HG03521 (cell line): Measurements from ENCODE around the gene SELENOF.

Source experiments
- ATAC-seq: cut with Tn5 transposase; IDR thresholded peaks from one replicate; pipeline ENCODE4 v1.9.1; 2021; ENCODE audit warnings: mild to moderate bottlenecking, moderate library complexity; ENCODE audit not compliant: unreplicated experiment

SELENOF gene

DNA sequence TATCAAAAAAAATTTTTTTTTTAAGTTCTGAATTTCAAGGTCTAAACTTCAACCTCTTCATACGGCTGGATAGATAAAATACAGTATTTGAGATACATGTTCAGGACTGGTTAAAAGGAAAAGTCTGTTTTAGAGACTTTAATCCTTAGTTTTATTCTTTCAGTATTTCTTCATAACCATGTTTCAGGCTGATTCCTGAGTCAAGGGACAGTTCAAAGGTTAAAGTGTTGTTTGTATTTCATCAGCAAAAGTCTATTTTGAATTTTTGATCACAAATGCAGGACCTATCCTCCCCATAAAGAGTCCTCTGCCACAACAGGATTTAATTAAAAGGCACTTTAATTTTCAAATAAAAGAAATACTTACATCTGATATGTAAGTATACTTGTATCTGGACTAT, 53.5 kb downstream of the SELENOF start:
- ATAC-seq = no peak

DNA sequence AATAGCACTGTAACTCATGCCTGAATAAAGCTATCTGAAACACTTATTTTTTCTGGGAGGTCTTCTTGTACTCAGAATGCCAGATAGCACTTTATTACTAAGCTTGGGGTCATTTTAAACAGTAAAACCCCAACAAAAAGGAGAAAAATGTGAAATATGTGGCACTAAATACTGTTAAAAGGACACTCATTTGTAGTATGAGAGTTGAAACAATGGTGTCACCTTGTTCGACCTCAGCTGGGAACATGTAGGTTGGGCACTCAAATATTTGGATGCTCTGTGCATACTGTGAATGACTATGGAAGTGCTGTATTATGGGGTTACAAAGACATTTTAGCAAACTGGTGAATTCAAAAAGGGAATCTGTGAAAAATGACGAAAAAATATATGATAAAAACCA, 53.9 kb downstream of the SELENOF start:
- no peak for ATAC-seq

DNA sequence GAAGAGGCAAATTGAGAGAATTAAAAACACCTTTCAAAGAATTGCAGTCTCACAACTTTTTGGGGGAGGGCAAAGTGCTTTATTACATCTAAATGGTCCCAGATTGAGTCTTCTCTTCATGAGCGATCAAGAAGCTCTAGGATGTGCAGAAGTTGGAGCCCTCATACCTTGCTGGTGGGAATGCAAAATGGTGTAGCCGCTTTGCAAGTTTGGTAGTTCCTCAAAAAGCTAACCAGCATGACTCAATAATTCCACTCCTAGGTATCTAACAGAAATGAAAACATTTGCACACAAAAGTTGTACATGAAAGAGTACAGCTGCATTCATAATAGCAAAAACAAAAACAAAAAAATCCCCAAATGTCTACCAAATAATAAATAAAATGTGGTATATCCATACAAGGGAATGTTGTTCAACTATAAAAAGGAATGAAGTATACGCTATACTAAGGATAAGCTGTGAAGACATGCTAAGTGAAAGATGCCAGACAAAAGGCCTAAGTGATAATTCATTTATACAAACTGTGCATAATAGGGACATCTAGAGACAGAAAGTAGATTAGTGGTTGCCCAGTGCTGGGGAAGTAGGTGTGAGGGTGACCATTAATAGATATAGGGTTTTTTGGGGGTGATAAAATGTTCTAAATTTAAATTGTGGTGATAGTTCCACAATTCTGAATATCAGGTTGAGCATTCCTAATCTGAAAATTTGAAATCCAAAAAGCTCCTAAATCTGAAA, 55.2 kb downstream of the SELENOF start:
- ATAC-seq = no peak

DNA sequence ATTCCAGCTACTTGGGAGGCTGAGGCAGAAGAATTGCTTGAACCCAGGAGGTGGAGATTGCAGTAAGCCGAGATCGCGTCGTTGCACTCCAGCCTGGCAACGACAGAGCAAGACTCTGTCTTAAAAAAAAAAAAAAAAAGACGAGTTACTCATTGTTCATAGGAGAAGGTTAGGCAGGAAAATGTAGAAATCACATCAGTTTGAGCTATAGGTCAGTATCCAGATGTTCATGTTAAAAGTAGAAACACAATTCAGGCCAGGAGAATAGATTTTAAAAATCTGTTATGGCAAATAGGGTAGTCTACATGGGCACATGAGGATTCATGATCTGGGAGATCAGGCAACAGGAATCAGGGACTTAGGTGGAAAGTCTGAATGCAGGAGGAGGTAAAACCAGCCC, 57.7 kb downstream of the SELENOF start:
- ATAC-seq = no peak

DNA sequence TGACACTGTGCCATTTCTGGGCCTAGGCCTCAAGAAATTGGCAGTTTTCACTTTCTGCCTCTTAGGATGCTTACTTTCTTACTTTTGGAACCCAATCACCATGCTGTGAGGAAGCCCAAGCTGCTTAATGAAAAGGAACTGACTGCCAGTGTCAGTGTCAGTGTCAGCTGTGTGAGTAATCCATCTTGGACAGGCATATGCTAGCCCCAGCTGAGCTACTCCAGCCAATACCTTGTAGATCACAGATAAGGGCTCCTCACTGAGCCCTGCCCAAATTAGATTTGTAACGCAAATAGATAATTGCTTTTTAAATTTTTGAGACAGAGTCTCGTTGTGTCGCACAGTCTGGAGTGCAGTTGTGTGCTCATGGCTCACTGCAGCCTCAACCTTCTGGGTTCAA, 59.6 kb downstream of the SELENOF start:
- no peak for ATAC-seq

DNA sequence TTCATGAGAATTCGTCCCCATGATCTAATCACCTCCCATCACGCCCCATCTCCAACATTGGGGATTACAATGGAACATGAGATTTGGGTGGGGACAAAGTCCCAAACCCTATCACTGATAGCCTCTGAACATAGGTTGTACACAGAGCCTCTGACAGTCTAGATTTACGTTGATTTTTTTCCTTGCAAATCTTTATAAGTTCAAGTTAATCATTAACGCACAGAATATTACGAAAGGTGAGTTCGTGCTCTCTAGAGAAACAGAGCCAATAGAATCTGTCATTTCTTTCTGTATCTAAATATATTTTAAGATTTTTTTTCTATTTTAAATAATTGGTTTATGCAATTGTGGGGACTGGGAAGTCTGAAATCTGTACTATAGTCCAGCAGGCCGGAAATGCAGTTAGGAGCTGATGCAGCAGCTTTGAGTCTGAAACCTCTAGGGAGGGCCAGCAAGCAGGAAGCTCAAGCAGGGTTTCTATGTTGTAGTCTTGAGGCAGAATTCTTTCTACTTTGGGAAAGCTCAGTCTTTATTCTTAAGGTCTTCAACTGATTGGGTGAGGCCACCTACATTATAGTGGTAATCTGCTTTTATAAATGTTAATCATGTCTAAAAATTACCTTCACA, 61.0 kb downstream of the SELENOF start:
- ATAC-seq = no peak

DNA sequence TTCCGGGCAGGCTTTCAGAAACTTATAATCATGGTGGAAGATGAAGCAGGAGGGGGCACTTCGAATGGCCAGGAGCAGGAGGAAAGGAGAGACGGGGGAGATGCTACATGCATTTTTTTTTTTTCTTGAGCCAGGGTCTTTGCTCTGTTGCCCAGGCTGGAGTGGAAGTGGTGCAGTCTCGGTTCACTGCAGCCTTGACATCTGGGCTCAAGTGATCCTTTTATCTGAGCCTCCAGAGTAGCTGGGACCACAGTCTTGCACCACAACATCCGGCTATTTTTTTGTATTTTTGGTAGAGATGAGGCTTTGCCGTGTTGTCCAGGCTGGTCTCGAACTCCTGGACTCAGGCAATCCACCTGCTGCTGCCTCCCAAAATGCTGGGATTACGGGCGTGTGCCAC, 61.6 kb downstream of the SELENOF start:
- ATAC-seq = no peak

DNA sequence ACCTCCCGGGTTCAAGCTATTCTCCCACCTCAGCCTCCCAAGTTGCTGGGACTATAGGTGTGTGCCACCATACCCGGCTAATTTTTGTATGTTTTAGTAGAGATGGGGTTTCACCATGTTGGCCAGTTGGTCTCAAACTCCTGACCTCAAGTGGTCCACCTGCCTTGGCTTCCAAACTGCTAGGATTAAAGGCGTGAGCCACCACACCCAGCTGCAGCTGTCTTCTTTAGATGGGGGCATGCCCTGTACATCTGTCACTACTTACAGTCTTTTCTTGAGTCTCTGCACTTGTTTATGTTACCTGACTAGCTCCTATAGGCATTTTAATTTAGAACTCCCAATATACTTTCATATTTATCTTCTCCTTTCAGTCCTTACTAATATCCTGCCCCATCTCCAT, 64.2 kb downstream of the SELENOF start:
- no peak for ATAC-seq

DNA sequence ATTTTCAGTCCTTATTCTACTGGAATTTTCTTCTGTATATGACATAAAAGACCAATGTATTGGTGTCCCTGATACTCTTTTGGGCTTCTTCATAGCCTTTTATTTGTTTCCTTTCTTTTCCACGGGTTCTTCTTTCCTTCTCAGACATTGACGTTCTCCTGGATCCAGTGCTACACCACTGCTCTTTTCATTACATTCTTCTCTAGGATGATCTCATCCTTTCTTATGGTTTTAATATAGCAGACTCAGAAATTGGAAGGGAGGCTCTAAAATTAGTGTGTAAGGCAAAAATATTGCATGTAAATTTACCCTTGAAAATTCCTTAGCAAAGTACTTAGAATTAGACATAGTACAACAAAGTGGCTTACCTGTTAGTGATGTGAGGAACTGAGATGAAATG, 65.3 kb downstream of the SELENOF start:
- ATAC-seq = no peak

DNA sequence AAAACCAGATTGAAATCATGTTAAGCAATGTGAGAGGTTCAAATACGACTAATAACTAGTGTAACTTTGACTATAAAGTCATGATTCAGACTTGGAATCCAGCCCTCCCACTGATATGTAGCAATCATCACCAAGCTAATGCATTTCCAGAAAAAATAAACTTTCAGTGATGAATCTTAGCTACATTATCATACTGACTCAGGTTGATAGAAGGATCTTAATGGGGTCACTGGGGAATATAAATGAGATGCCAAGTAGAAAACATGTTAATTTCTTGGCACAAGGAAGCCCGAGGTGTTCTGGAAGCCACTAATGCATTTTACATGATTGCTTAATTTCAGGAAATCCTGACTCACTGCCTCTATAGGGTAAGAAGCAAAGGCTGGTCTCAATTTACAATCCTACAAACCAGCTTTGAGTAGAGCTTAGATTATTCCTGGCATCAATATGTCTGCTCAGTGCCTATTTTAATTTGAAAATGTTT, 67.7 kb downstream of the SELENOF start:
- no peak for ATAC-seq

DNA sequence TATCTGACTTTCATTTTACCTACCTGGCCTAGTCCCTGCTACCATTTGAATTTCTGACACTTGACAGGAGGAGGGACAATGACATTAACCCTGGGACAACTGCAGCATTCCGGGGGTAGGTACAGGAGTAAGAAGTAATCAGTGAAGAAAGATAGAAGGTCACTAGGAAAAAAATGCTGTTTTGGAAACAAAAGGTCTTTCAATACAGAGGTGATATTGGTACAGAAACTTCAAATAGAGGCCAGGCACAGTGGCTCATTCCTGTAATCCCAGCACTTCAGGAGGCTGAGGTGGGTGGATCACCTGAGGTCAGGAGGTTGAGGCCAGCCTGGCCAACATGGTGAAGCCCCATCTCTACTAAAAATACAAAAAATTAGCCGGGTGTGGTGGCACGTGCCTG, 68.4 kb downstream of the SELENOF start:
- no peak for ATAC-seq

DNA sequence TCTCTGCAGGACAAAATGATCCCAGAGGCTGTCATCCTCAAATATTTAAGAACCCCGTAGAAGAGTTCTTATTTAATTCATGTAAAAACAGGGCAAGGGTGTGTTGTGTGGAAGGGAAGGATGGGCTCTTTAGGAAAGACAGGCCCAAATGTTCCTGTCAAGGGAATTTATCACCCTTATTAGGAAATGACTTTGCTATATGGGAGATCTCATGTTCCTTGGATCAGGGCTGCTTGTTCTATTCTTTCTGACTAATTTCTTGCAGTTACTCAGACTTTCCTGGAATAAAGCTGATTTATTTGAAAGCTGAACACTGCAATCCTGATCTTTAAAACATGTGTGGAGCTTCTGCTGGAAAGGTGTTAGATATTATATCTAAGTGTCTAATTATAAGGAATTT, 72.8 kb downstream of the SELENOF start:
- ATAC-seq = no peak

DNA sequence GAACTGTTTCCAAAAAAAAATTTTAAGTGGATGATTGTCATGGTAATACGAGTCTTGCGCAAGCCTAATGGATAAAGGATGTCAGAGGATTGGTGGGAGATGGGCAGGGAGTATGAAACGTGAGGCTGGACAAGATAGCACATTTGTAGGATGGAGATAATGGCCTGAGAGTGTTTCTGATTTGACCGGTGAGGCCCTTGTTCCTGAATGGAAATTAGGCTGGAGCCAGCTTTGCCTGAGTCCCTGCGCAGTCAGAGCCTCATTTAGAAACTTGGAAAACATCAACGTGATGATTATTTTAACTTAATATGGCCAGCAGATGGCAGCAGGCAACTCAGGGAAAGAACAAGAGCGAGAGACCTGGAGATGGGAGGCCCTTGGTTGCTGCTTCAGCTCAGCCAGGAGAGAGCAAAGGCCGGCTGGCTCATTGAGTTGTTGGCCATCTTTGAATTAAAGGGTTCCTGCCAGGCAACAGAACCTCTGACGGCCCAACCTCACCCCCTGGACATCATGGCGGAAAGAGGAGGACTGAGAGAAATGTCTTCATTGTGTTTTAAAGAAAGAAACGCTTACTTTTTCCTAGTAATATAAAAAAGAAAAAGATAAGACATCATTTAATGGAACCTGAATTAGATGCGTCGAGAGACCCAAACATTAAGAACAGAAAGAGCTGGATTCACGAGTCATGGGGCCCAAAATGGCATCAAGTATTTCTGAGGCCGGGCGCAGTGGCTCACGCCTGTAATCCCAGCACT, 80.3 kb downstream of the SELENOF start:
- peak; percentile 62 for ATAC-seq

DNA sequence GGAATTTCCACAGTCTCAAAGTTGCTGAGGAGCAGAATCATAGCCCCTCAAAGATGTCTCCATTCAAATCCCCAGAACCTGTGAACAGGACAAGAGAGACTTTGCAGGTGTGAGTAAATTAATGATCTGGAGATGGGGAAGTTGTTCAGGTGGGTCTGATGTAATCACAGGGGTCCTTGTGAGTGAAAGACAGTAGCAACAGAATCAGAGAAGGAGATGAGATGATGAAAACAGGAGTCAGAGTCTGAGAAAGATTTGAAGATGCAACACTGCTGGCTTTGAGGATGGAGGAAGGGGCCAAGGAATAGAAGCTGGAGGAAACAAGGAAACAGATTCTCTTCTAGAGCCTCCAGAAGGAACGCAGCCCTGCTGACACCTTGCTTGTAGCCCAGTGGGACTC, 81.5 kb downstream of the SELENOF start:
- ATAC-seq = no peak

DNA sequence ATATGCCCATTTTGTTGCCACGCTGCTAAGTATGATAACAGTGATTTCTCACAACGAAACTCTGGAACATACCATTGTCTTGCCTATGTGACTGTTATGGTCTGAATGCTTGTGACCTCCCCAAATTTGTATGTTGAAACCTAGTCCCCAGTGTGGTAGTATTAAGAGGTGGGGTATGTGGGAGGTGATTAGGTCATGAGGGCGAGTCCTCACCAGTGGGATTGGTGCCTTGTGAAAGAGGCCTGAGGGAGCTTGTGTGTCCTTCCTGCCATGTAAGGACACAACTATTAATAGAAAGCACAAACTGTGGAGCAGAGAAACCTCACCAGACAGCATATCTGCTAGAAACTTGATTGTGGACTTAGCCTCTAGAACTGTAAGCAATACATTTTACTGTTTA, 84.6 kb downstream of the SELENOF start:
- ATAC-seq = no peak

DNA sequence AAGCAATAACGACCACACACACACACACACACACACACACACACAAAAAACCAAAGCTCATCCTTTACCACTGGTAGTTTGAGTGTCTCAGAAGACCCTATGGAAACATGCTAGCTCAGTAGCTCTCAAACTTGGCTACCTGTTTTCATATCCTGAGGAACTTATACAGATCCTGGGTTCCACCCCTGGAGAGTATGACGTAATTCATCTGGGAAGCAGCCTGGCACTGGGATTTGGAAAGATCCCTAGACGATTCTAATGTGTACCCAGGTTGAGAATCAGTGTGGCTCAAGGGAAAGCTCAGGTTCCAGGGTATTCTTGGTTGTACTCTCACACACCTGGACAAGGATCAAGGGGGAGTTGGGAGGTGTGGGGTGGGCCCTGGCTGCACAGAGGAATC, 85.9 kb downstream of the SELENOF start:
- no peak for ATAC-seq

DNA sequence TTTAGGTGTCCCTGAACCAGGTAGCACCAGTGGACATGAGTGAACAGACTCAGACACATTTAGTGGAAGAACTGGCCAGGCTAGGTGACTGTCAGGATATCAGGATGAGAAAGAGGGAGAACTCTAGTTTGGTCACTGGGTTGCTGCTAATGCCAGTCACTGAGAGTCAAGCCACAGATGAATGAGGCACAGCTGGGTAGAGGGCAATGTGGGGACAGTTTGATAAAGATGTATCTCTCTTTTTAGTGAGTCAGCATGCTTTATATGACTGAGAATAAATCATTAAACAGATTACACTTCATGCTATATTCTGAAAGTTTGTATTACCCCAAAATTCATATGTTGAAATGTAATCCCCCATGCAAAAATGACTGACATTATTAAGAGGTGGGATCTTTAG, 87.1 kb downstream of the SELENOF start:
- no peak for ATAC-seq

DNA sequence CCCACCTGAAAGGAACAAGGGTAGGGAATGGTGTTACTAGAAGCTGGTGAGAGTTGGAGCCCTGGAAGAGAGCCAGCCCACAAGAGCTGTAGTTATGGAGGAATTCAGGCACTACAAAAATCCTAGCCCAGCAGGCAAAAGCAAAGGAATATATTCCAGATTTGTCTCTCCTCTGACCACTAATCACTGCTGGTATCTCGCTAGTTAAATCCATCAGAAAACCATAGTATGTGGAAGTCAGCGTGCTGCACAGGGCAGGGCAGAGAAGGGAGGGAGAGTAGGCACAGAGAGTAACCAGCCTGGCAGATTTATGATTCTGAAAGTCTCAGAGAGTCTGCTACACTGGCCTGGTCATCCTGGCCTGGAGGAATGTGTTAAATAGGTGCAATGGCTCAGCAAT, 88.6 kb downstream of the SELENOF start:
- no peak for ATAC-seq

DNA sequence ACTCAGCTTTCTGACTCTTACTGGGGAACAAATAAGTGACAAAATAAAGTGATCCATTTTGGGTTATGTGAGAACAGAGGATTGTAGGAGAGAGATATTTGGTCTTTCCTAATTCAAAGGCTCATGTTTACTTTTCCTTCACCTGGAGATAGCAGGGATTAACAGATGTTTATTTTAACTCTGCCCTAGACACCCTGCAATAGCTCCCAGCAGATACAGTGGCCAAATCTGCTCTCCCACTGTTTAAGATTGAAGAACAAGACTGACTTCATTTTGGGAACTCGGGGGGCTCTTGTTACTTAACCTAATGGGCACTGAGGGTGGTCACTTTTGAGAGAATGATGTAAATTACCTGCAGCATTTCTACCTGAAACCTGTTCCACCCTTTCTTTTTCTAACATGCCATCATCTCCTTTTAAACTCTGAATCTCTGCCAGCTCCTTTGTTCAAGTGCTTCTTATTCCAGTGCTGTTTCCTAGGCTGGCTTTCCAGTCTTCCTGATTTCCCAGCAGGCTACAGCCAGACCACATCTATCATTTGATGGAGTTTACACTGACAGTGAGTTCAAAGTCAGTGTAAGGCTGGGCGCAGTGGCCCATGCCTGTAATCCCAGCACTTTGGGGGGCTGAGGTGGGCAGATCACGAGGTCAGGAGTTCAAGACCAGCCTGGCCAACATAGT, 90.0 kb downstream of the SELENOF start:
- ATAC-seq = no peak

DNA sequence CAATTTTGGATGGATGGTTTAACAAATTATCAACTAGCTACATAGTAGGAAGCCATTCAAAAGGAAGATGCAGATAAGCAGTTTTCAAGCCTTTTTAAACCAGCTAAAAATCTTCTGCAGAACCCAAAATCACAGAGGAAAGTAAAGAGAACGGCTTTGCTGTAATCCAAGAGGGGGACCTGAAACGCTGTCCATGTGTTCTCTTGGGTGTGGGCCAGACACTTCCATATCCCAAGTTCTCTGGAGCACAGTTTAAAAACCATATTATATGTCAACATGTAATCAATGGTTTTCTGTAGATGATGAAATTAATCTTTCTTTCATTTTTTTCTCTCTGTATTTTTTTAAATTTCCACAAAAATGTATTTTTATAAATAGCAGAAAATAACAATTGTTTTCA, 90.5 kb downstream of the SELENOF start:
- ATAC-seq = no peak

DNA sequence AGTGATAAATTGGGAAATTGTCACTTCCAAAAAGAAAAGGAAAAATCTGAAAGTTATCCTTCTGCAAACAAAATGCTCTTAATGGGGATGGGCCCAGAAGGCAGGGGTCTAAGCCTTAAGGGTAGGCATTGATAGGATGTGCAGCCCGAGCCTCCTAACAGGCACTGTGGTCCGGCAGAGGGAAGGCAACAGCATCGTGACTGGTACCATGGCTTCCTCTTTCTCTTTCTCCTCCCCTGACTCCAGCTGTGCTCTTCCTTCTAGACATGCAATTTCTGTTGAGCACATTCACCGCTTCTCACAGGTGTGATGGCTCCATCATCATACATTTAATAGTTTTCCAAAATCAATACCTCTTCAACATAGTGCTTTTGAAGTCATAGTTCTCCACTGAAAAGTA, 91.5 kb downstream of the SELENOF start:
- ATAC-seq = no peak
